H1 (cell line): ENCODE data around the gene FBXO5. TPM values are rescaled to one million over a fixed set of nuclear protein-coding genes. Genes with fewer than 3 reads are reported as not detected.

Source experiments
- ATF3 ChIP-seq: IDR thresholded peaks from 2 replicates; pipeline ENCODE4 v1.6.1; 2011; ENCODE audit warnings: low read depth, mild to moderate bottlenecking, low read length; ENCODE audit not compliant: insufficient read depth
- BACH1 ChIP-seq: IDR thresholded peaks from 2 replicates; pipeline ENCODE4 v1.6.1; 2012; ENCODE audit warnings: low read length, improper control_type of control experiment
- BRCA1 ChIP-seq: IDR thresholded peaks from 2 replicates; pipeline ENCODE4 v1.6.1; 2012; ENCODE audit warnings: low read depth, low read length, improper control_type of control experiment
- CBX5 ChIP-seq: fragments of 300-800, 300-1000 bp; sonication (generic); IDR thresholded peaks from 2 replicates; pipeline ENCODE4 v1.7.1; 2016; ENCODE audit warnings: antibody characterized with exemption, low read length, low read depth
- CBX8 ChIP-seq: fragments of 300-800, 300-1000 bp; sonication (generic); IDR thresholded peaks from 2 replicates; pipeline ENCODE4 v1.7.1; 2016; ENCODE audit warnings: low read depth, low read length, borderline replicate concordance
- CEBPB ChIP-seq: IDR thresholded peaks from 2 replicates; pipeline ENCODE4 v1.6.1; 2012; ENCODE audit warnings: low read depth, low read length
- CHD1 ChIP-seq: IDR thresholded peaks from 2 replicates; pipeline ENCODE4 v1.6.1; 2012; ENCODE audit warnings: low read depth, low read length, improper control_type of control experiment
- CHD2 ChIP-seq: IDR thresholded peaks from 2 replicates; pipeline ENCODE4 v1.6.1; 2012; ENCODE audit warnings: low read length, improper control_type of control experiment
- CTBP2 ChIP-seq: IDR thresholded peaks from 2 replicates; pipeline ENCODE4 v1.7.0; 2011; ENCODE audit warnings: borderline replicate concordance, mild to moderate bottlenecking, moderate library complexity, mixed read lengths, low read length; ENCODE audit not compliant: insufficient read depth, insufficient read length
- E2F6 ChIP-seq: IDR thresholded peaks from 2 replicates; pipeline ENCODE4 v1.6.1; 2012; ENCODE audit warnings: inconsistent platforms
- EP300 ChIP-seq, 2 experiments: IDR thresholded peaks; 1 replicate in 1 of 2; 2 replicates in 1 of 2; pipeline ENCODE4 v1.6.1; 2011 to 2012; ENCODE audit warnings: low read depth in 2 of 2, low read length in 2 of 2, mild to moderate bottlenecking in 2 of 2, borderline replicate concordance in 1 of 2, inconsistent platforms in 1 of 2, moderate library complexity in 1 of 2
- HDAC2 ChIP-seq, 2 experiments: fragments of 300-600 bp in 1 of 2; sonication (generic) in 1 of 2; IDR thresholded peaks; 2 replicates each; pipeline ENCODE4 v1.6.1; 2011 to 2012; ENCODE audit warnings: low read depth in 2 of 2, low read length in 2 of 2, mild to moderate bottlenecking in 2 of 2, moderate library complexity in 2 of 2, borderline replicate concordance in 1 of 2, inconsistent platforms in 1 of 2
- JUND ChIP-seq: IDR thresholded peaks from 2 replicates; pipeline ENCODE4 v1.6.1; 2011; ENCODE audit warnings: mild to moderate bottlenecking, improper control_type of control experiment, low read length
- KDM1A ChIP-seq: fragments of 200-600, 300-600 bp; sonication (generic); IDR thresholded peaks from 2 replicates; pipeline ENCODE4 v1.7.1; 2016; ENCODE audit warnings: mild to moderate bottlenecking, low read length, borderline replicate concordance
- NRF1 ChIP-seq: IDR thresholded peaks from 2 replicates; pipeline ENCODE4 v1.6.1; 2011; ENCODE audit warnings: mild to moderate bottlenecking, low read depth, low read length, improper control_type of control experiment
- PHF8 ChIP-seq: fragments of 200-600 bp; sonication (generic); conservative IDR thresholded peaks from 2 replicates; pipeline ENCODE4 v1.7.1; 2012; ENCODE audit warnings: low read depth, mild to moderate bottlenecking, inconsistent platforms, low read length, moderate library complexity
- POLR2A ChIP-seq, 2 experiments: IDR thresholded peaks; 1 replicate in 1 of 2; 2 replicates in 1 of 2; pipeline ENCODE4 v1.6.1; 2011; ENCODE audit warnings: low read depth in 2 of 2, low read length in 2 of 2, mild to moderate bottlenecking in 2 of 2; ENCODE audit errors: control extremely low read depth in 1 of 2
- POLR2AphosphoS5 ChIP-seq: IDR thresholded peaks from 2 replicates; pipeline ENCODE4 v1.6.1; 2011; ENCODE audit warnings: low read depth, low read length
- RAD21 ChIP-seq, 2 experiments: IDR thresholded peaks in 1 of 2; conservative IDR thresholded peaks in 1 of 2; 2 replicates each; pipeline ENCODE4 v1.6.1; 2011; ENCODE audit warnings: low read depth in 2 of 2, low read length in 2 of 2, improper control_type of control experiment in 1 of 2, inconsistent platforms in 1 of 2, mild to moderate bottlenecking in 1 of 2, moderate library complexity in 1 of 2
- RBBP5 ChIP-seq: IDR thresholded peaks from 2 replicates; pipeline ENCODE4 v1.7.1; 2012; ENCODE audit warnings: low read depth, mild to moderate bottlenecking, inconsistent platforms, low read length, moderate library complexity, borderline replicate concordance
- SP2 ChIP-seq: IDR thresholded peaks from 2 replicates; pipeline ENCODE4 v1.6.1; 2012; ENCODE audit warnings: mild to moderate bottlenecking, low read length, inconsistent platforms
- SUZ12 ChIP-seq: fragments of 200-600 bp; sonication (generic); IDR thresholded peaks from 2 replicates; pipeline ENCODE4 v1.6.1; 2012; ENCODE audit warnings: mild to moderate bottlenecking, inconsistent platforms, low read length, moderate library complexity, mixed read lengths
- TAF7 ChIP-seq: optimal IDR thresholded peaks from 2 replicates; pipeline ENCODE3; 2011; ENCODE audit warnings: low read depth, mild to moderate bottlenecking, inconsistent platforms, low read length, moderate library complexity, borderline replicate concordance
- polyA plus RNA-seq, 7 experiments: library from polyadenylated mRNA; depleted of rRNA in 3 of 7; stranded (reverse) in 5 of 7; unstranded in 2 of 7; fragments of >200 nt in 5 of 7; fragments of 200-250 nt in 2 of 7; gene quantifications; 1 replicate in 5 of 7; 2 replicates in 1 of 7; 4 replicates in 1 of 7; pipeline versions ENCODE4 v1.2.1 to v1.2.3, GENCODE V29; 2011 to 2013; ENCODE audit warnings: missing spikeins in 2 of 7, mixed read lengths in 2 of 7
- total RNA-seq: library from RNA; stranded (reverse); fragmentation: NEBNext Ultra II Directional; extraction: Animal tissue kit (Norgen Biotek cat#: 25700); gene quantifications from 2 replicates; pipeline ENCODE4 v1.2.1, GENCODE V29; 2021

FBXO5 gene
- total and polyA plus RNA-seq, 2 of the 8 experiments (the other 6 are each of a cell fraction or from before 2014, with no cell fraction given): 13.7 to 55.1 TPM

- TF ChIP-seq KDM1A (no peak), ATF3 (no peak), RAD21 (IDR thresholded peaks at IDR 0.05 in 1 of 2, conservative IDR thresholded peaks at IDR 0.05 in 1 of 2; ENCODE audit: low read depth in 2 of 2, low read length in 2 of 2) (no peak), CEBPB (no peak), CHD2 (peak; percentile 89), HDAC2 (IDR thresholded peaks at IDR 0.05; ENCODE audit: borderline replicate concordance in 1 of 2, low read depth in 2 of 2, low read length in 2 of 2) (no peak), TAF7 (no peak), CTBP2 (no peak), E2F6 (peak; percentile 74), SP2 (no peak), POLR2AphosphoS5 (peak; percentile 53; the same call in 1 of the 2 replicates), BACH1 (no peak), JUND (peak; percentile 24; the same call in 1 of the 2 replicates), PHF8 (peak; percentile 3), BRCA1 (peak; percentile 75), CHD1 (no peak), POLR2A (IDR thresholded peaks at IDR 0.05; ENCODE audit: control extremely low read depth in 1 of 2, low read depth in 2 of 2, low read length in 2 of 2) (peak; percentile 47 to 79; a peak in 2 of 3 replicates), CBX8 (no peak), SUZ12 (no peak), EP300 (IDR thresholded peaks at IDR 0.05; ENCODE audit: borderline replicate concordance in 1 of 2, low read depth in 2 of 2, low read length in 2 of 2) (no peak), NRF1 (no peak), RBBP5 (peak; percentile 83; the same call in 1 of the 2 replicates), CBX5 (no peak)
These were observed 19.9 kb upstream of the FBXO5 start, which contains the start of gene MTRF1L (continued) for GRCh38 chr6:153002613-153003365.
